NCI-H748 (cell line): ENCODE measurements around the gene KCNQ2.

Experiments used
- DNase-seq: peaks from one replicate; lab custom pipeline; 2025; ENCODE audit not compliant: unreplicated experiment; lab: John Stamatoyannopoulos, UW

KCNQ2 gene

GRCh38 chr20:63491078-63491477, 18.6 kb upstream of the KCNQ2 start:
- DNase-seq, result no peak

- no peak for DNase-seq
Observed at GRCh38 chr20:63490416-63490815, 18.0 kb upstream of the KCNQ2 start.

GRCh38 chr20:63488315-63489251, 16.1 kb upstream of the KCNQ2 start:
- DNase-seq, result no peak

- DNase-seq, result no peak
Observed at GRCh38 chr20:63487781-63488241, 15.4 kb upstream of the KCNQ2 start.

- DNase-seq, result no peak
Observed at GRCh38 chr20:63487116-63487764, 14.8 kb upstream of the KCNQ2 start.

- no peak for DNase-seq
Observed at GRCh38 chr20:63486300-63486855, 13.9 kb upstream of the KCNQ2 start.

- no peak for DNase-seq
Observed at GRCh38 chr20:63484651-63485403, 12.4 kb upstream of the KCNQ2 start.

- DNase-seq, result no peak
Observed at GRCh38 chr20:63484236-63484635, 11.8 kb upstream of the KCNQ2 start.

GRCh38 chr20:63483834-63484233, 11.4 kb upstream of the KCNQ2 start:
- DNase-seq, result peak; percentile 13

GRCh38 chr20:63482021-63482587, 9.6 kb upstream of the KCNQ2 start:
- DNase-seq, result no peak

GRCh38 chr20:63481503-63481902, 9.0 kb upstream of the KCNQ2 start:
- DNase-seq, result no peak

GRCh38 chr20:63479695-63480419, 7.4 kb upstream of the KCNQ2 start:
- DNase-seq, result peak; percentile 72

- DNase-seq, result no peak
Observed at GRCh38 chr20:63478346-63479302, 6.2 kb upstream of the KCNQ2 start.

- DNase-seq, result no peak
Observed at GRCh38 chr20:63477944-63478343, 5.5 kb upstream of the KCNQ2 start.

GRCh38 chr20:63477061-63477616, 4.7 kb upstream of the KCNQ2 start:
- DNase-seq, result no peak

- no peak for DNase-seq
Observed at GRCh38 chr20:63475209-63475608, 2.8 kb upstream of the KCNQ2 start.

- peak; percentile 8 for DNase-seq
Observed at GRCh38 chr20:63473555-63474449, 1.3 kb upstream of the KCNQ2 start.
